Glomerular endothelial cell (primary cell): Measurements from ENCODE around the gene STRA6. TPM values are rescaled to one million over a fixed set of nuclear protein-coding genes. Genes with fewer than 3 reads are reported as not detected.
"Not testable (repeated sequence)": the region's sequence is repeated elsewhere in the genome, so short reads cannot be mapped to it uniquely, and the experiment has no call there.

Experiments used
- DNase-seq: peaks from one replicate; pipeline ENCODE4 v3.0.0-alpha.2; 2011; ENCODE audit warnings: low read depth, low spot score; ENCODE audit errors: extremely low read depth
- total RNA-seq: library from RNA; depleted of rRNA; stranded (reverse); fragments of >200 nt; gene quantifications from 2 replicates; pipeline ENCODE4 v1.2.3, GENCODE V29; 2015

STRA6 gene
- total RNA-seq, 1 donor from 2014 or later, result 1.6 TPM

DNA sequence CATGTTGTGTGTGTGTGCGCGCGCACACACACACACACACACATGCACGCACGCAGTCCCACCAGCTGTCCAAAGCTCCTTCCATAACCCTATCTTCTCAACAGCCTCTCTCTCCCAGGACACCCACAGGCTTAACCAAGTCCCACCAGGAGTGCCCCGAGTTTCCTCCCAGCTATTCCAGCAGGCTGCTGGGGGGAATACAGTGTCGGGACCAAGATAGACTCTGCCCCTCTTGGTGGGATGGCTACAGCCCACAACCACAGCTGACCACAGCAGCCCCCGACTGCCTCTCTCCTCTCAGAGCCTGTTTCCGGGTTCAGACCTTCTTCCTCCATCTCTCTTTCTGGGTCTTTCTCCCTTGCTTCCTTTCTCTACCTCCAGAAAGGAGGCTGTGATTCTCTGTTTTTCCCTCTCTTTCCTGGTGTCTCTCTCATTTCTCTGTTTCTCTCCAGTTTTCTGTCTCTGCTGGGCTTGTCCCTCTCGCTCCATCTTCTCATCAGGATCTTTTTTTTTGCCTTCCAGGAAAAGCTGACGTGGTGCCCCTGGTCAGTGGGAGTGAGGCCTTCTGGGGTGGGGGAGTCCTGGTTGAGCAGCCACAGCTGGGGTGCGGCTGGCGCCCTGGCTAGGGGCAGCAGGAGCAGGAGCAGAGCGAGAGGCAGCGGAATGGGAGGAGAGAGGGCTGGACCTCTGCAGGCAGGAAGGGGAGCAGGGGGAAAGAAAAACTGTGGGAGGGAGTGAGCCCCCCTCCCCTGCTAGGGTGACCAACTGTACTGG, 32.3 kb downstream of the STRA6 start:
- DNase-seq, result no peak

DNA sequence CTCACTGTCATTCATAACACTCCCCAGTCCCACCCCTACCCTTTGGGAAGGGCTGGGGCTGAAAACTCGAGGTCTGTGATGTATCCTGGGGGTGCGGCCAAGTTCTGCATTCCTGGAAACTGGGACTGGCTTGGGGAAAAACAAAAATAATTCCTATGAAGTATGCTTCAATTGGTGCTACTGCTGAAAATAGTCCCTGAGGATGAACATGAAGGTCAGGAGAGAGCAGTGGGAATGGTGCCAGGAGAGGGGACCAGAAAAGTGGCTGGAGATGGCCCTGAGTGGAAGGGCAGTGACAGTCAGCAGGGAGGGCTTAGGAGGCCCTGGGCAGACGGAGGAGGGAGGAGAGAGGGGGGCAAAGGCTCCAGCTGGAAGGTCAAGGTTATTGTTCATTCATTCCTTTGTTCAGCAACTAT, 33.9 kb downstream of the STRA6 start:
- no peak for DNase-seq

DNA sequence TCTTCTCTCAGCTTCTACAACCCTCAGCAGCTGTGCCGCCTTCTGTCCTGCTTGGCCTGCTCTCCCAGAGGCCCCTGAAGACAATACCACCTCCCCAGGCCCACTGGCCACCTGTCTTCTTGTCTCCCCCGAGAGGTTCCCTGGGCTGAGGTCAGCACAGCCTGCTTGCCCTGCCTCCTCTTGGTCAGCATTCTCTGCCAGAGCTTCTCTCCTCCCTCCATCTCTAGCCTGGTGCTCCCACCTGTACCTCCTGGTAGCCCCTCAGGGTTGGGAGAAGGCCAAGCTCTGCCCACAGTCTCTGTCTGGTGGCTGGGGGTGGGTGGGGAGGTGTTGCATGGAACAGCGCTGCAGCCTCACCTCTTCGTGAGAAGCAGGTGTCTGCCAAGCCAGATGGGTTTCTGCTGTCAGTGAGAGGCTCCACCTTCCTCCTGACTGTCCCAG, 34.7 kb downstream of the STRA6 start:
- no peak for DNase-seq

DNA sequence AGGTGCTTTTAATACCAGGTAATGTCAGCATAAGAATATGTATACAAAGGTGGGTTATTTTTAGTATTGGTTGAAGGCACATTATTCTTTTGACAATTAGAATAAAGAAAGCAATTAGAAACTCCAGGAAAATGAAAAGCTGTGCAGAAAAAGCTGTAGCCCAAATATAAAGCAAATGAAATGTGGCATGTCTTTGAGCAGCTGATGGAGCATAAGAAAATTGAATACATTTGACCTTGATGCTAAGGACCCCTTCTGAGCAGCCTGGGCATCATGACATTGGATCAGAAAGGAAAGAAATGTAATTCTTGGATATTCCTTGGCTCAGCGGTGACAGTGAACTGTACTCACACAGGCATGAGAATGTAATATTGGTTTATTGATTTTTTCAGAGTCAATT, 37.1 kb downstream of the STRA6 start:
- DNase-seq, result no peak

DNA sequence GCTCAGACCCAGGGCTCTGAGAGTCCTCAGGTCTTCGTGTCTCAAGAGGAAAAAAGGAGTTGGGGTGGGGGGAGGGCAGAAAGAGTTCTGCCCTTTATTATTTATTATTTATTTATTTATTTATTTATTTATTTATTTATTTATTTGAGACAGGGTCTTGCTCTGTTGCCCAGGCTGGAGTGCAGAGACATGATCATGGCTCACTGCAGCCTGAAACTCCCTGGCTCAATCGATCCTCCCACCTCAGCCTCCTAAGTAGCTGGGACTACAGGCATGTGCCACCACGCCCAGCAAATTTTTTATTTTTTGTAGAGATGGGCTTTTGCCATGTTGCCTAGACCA, 40.4 kb downstream of the STRA6 start:
- DNase-seq, result not testable (repeated sequence)

- DNase-seq, result not testable (repeated sequence)
These were observed 42.2 kb downstream of the STRA6 start for GRCh38 chr15:74160390-74160789.

DNA sequence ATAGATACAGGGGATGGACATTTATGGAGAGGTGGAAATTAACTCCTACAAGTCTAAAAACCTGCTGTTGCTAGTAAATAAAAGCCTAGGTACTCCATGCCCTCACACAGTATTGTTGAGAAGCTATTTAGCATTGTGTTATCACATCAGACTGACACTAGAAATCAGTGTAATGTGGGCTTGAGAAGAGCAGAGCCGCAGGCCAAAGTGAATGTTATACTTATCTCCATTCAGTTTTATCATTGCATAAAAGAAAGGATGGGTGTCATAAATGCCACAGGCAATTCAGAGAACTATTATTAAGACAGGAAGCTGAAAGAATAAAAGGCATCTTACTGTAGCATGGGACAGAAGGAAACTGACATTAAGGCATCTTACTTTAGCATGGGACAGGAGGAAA, 42.8 kb downstream of the STRA6 start:
- no peak for DNase-seq

DNA sequence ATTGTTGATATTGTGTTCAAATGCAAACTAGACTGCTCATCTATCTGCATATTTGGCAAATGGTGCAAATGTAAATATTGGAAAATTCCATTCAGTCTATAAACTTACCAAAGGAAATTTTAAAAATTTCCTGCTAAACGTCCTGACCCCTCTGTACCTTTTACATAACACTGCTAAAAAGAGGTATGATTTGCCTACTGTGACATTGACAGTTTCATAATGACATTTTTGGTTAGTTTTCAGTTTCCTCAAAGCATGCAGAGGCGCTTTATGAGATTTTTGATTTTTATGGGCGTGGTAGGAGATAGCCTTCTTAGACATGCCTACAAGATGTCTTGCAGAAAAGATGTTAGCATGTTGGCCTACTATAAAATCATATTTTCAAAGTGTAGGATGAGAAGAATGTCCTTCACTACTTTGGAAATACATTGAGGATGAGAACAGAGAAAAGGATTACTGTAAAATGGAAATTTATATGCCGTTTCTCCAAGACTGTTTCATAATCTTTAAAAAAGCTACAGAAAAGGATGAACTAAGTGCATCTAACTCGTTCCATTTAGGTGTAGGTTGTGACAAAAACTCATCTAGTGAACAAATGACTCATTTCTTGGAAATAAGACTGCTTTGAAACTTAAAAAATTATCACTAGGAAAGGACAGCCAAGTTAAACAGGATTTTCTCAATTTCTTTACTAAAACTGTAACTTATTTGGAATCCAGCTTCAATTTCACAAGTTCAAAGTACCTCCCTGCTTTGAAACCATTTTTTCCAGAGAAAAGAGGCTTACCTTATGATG, 43.5 kb downstream of the STRA6 start:
- DNase-seq, result no peak

DNA sequence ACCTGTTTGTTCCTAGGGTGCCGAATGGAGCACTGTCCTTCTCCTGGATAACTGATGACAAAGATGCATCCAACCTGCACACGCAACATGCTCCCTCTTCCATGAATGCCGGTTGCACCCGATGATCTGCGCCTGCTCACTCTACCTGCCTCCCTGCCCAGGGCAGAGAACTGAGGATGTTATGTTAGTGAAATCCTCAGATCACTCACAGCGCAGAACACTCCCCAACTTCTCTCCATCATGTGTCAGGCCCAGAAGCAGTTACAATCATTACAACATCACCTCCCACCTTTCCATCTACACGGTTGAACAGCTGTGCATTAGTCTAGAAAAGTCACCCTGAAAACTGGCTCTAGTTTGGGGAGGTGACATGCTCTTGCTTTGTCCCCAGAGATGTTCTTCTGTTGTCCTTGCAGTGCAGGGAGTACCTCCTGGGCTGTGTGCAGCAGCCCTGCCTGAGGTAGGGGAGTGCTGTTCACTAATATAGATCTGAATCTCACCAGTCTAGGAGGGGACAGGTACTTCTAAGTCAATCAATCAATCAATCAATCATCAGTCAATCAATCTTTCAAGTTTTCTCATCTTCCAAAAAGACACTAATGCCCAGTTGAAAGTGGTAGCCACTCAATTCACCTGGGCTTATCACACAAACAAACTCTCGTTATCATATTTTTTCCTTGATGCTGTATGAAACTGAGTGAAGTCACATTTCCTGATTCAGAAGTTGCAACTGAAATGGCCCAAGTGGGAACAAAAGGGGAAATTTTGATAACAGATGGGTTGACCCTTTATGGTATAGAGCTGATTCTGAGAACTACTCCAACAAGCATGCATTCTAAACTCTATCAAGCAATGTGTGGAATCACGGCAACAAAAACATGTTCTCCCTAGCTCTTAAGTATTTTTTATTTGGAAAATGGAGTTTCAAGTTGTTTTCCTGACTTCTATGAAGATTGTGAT, 44.4 kb downstream of the STRA6 start:
- DNase-seq, result no peak

DNA sequence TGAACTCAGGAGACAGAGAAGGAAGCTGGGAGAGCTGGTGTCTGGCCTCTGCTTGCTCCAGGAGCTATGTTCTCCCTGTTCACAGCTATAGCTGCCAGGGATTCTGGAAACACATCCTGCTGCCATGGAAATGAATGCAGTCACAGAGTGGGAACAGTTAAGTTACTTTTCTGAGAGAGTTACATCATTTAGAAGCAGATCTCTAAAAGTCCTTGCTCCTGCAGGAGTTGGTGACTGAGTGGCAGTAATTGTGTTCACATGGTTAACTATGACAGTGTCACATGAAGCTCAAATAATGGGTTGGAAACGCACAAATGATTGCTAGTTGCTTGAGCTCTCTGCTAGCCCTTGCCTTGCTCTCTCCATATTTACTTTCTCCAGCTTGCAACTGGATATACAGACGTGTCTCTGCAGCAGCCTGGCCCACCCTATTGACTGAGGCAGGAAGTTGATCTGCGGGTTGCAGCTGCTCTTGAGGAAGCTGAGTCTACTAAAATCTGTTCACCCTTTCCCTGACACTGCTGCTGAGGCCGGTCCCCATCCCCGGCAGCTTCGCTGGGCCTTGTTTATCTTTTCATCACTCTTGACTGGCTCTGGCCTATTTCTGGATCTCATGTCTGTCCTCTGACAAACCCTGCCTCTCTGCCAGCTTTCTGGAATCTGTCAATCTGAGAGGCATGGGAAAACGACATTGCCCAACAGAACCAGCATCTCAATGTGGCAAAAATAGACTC, 45.7 kb downstream of the STRA6 start:
- DNase-seq, result no peak

GRCh38 chr15:74155766-74156417, 46.7 kb downstream of the STRA6 start:
- no peak for DNase-seq

DNA sequence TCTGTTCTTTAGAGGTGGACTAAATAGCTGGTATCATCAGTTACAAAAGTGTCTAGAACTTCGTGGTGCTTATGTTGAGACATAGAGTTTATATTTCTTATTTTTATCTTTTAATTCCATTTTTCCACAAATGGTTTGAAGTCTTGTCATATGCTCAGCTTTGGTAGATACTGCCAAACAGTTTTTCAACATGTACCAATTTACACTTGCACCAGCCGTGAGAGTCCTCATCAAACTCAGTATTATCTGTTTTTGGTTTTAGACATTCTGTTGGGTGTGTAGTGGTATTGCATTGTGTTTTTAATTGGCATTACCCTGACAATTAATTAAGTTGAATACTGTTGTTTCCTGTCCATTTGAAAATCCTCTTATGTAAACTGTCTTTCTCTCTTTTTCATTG, 55.5 kb downstream of the STRA6 start:
- DNase-seq, result no peak

DNA sequence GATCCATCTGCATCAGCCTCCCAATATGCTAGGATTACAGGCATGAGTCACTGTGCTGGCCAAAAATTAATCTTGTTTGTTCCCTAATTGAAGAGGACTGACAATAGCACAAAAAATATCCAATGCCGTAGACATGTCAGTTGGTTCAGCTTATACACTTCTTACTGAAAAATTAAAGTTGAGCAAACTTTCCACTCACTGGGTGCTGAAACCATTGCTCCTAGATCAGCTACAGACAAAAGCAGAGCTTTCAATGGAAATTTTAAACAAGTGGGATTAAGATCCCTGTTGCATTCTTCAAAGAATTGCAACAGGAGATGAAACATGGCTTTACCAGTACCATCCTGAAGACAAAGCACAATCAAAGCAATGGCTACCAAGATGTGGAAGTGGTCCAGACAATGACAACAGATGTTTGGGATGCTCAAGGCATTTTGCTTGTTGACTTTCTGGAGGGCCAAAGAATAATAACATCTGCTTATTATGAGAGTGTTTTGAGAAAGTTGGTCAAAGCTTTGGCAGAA, 56.2 kb downstream of the STRA6 start:
- no peak for DNase-seq

- DNase-seq, result no peak
These were observed 58.3 kb downstream of the STRA6 start for GRCh38 chr15:74144153-74144775.

DNA sequence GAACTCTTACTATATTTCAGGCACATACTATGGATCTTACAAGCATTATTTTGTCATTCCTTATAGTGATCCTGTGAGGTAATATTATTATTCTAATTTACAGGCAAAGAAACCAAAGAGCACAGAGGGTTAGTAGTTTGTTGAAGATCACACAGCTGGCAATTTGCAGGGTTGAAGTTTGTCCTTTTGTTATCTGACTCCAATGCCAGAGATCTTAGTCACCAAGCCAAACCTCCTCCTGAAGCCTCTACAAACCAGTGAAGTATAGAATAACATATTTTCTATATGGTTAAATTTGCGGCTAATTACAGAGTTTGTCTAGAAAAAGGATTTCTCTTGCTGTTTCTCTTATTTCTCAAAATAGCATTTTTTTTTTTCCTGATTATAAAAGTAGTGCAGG, 61.0 kb downstream of the STRA6 start:
- DNase-seq, result no peak

- DNase-seq, result no peak
These were observed 63.9 kb downstream of the STRA6 start for GRCh38 chr15:74138642-74139041.

GRCh38 chr15:74137537-74137894, 65.1 kb downstream of the STRA6 start:
- DNase-seq, result no peak

DNA sequence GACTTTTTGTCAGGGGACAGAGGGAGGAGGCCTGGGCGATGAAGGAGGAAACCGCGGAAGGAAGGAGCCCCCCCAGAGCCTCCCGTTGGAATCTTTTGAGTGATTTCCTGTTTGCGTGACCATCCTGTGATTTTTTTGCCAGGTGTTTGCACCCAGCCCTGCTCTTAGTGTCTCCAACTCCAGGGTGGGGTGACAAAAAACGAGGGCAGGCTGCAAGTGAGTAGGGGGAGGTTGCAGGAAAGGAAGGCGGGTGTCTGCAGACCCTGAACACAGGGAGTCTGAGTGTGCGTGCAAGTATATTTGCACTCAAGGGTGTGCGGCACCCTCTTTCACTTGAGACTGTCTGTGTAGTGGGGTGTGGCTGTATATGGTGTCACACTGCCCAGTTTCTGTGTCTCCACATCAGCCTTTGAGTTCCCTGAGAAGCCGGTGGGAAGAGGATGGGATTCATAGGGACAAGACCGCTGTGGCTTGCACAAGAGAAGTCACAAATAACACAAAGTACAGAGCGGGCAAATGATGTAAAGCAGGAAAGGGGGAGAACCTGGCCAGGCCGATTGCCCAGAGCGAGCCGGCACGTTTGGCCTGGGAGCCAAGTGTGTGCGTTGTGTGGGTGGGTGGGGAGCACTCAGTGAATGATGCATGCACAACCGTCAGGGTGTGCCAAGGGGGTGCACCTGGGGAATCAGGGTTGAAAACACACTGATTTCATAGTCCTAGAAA, 65.6 kb downstream of the STRA6 start:
- no peak for DNase-seq

DNA sequence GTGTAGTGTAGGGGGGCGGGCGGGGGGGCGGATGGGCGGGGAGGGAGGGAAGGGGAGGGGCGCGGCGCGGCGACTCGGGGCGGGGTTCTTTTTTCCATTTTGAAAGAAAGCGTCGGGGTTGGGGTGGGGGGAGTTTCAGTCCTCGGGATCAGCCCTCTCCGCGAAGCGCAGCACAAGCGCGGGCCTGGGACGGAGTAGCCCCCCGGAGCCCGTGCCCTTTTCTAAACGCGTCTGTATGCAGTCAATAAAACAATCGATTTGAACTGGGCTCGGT, 66.1 kb downstream of the STRA6 start:
- DNase-seq, result no peak
